HEK293 (cell line): Measurements from ENCODE around the gene ZNF219.
A peak's percentile ranks its signal among the peaks of the same experiment; 100 is the strongest.

Experiments
- CTCF ChIA-PET: fragments of 350-600 bp; formaldehyde crosslinking; extraction: SDS; loops from one replicate; lab custom pipeline; 2021; ENCODE audit warnings: antibody characterized with exemption; lab: Yijun Ruan, JAX
- POLR2A ChIA-PET: fragments of 300-600 bp; formaldehyde crosslinking; extraction: SDS; loops from one replicate; lab custom pipeline; 2020; ENCODE audit warnings: antibody characterized with exemption, inconsistent platforms; lab: Yijun Ruan, JAX
- H3K27ac ChIP-seq: fragments of 200-500 bp; sonication (Bioruptor generic); 2 replicates; pipeline ENCODE4 v1.5.1; 2014; ENCODE audit warnings: low read depth, low read length, control low read depth, inconsistent platforms; ENCODE audit errors: extremely low read depth
- H3K36me3 ChIP-seq, 2 experiments: fragments of 200-500 bp in 1 of 2; sonication (Bioruptor generic) in 1 of 2; 1 replicate in 1 of 2; 2 replicates in 1 of 2; pipeline ENCODE4 v1.5.1; 2014 to 2017; ENCODE audit warnings: inconsistent platforms in 2 of 2, low read length in 2 of 2; ENCODE audit not compliant: control insufficient read depth in 2 of 2, insufficient read depth in 1 of 2
- H3K4me1 ChIP-seq: fragments of 200-500 bp; sonication (Bioruptor generic); 2 replicates; pipeline ENCODE4 v1.5.1; 2014; ENCODE audit warnings: mild to moderate bottlenecking, low read length, inconsistent platforms; ENCODE audit not compliant: control insufficient read depth, insufficient read depth
- H3K4me3 ChIP-seq: 2 replicates; pipeline ENCODE4 v1.5.1; 2011; ENCODE audit warnings: low read depth, mild to moderate bottlenecking, control low read depth, low read length, moderate library complexity
- H3K9me3 ChIP-seq: fragments of 200-500 bp; sonication (Bioruptor generic); 2 replicates; pipeline ENCODE4 v1.5.1; 2014; ENCODE audit warnings: low read depth, low read length, inconsistent platforms; ENCODE audit not compliant: control insufficient read depth, insufficient read depth
- CTCF ChIP-seq: fragments of 450-650 bp; formaldehyde crosslinking; IDR thresholded peaks from 2 replicates; pipeline ENCODE4 v1.5.1; 2016; ENCODE audit warnings: missing biosample characterization, missing genetic modification characterization
- PRDM2 ChIP-seq: fragments of 450-650 bp; formaldehyde crosslinking; IDR thresholded peaks from 2 replicates; pipeline ENCODE4 v1.5.1; 2016; ENCODE audit warnings: missing biosample characterization, missing genetic modification characterization, borderline replicate concordance
- ZBTB17 ChIP-seq: fragments of 450-650 bp; formaldehyde crosslinking; IDR thresholded peaks from 2 replicates; pipeline ENCODE4 v1.5.1; 2016; ENCODE audit warnings: missing biosample characterization, missing genetic modification characterization
- ZNF112 ChIP-seq: fragments of 450-650 bp; formaldehyde crosslinking; IDR thresholded peaks from 2 replicates; pipeline ENCODE4 v1.5.0; 2017; ENCODE audit warnings: missing biosample characterization, missing genetic modification characterization
- ZNF391 ChIP-seq: fragments of 450-650 bp; formaldehyde crosslinking; IDR thresholded peaks from 2 replicates; pipeline ENCODE4 v1.5.1; 2016; ENCODE audit warnings: low read depth, missing biosample characterization, missing genetic modification characterization, borderline replicate concordance
- ZNF580 ChIP-seq: fragments of 450-650 bp; formaldehyde crosslinking; IDR thresholded peaks from 2 replicates; pipeline ENCODE4 v1.5.1; 2016; ENCODE audit warnings: missing biosample characterization, missing genetic modification characterization
- ZNF670 ChIP-seq: fragments of 450-650 bp; formaldehyde crosslinking; IDR thresholded peaks from 2 replicates; pipeline ENCODE4 v1.5.1; 2016; ENCODE audit warnings: missing biosample characterization, missing genetic modification characterization, low read depth
- ZNF76 ChIP-seq: fragments of 450-650 bp; formaldehyde crosslinking; IDR thresholded peaks from 2 replicates; pipeline ENCODE4; 2016; ENCODE audit warnings: low read depth, missing biosample characterization, missing genetic modification characterization, borderline replicate concordance
- TF ChIP-seq, protein P1 (sequence below): fragments of 450-650 bp; formaldehyde crosslinking; IDR thresholded peaks from 2 replicates; pipeline ENCODE4 v1.5.0; 2017; ENCODE audit warnings: missing biosample characterization, missing genetic modification characterization, borderline replicate concordance
- TF ChIP-seq, protein P2 (sequence below): fragments of 450-650 bp; formaldehyde crosslinking; IDR thresholded peaks from 2 replicates; pipeline ENCODE4 v1.5.1; 2016; ENCODE audit warnings: missing biosample characterization, missing genetic modification characterization, low read depth

ZNF219 gene

DNA sequence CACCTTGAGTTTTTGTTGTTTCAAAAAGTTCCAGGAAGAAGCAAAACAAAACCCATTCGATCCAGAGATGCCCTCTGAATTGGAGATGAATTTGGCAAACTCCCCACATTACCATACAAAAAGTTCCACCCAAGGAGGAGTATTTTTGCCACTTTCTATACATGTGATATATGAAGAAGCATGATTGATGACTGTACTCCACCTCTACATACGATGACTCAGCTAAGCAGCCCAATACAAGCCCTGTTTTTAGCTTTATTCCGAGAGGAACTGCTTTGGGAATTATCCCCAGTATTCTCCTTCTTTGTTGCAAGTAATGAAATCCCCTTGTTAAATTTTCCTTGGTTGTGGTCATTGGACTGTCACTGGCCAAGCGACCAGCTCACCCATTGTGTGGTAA, 13.8 kb upstream of the ZNF219 start (continued):
- TF ChIP-seq PRDM2 = no peak
- TF ChIP-seq, protein P1, sequence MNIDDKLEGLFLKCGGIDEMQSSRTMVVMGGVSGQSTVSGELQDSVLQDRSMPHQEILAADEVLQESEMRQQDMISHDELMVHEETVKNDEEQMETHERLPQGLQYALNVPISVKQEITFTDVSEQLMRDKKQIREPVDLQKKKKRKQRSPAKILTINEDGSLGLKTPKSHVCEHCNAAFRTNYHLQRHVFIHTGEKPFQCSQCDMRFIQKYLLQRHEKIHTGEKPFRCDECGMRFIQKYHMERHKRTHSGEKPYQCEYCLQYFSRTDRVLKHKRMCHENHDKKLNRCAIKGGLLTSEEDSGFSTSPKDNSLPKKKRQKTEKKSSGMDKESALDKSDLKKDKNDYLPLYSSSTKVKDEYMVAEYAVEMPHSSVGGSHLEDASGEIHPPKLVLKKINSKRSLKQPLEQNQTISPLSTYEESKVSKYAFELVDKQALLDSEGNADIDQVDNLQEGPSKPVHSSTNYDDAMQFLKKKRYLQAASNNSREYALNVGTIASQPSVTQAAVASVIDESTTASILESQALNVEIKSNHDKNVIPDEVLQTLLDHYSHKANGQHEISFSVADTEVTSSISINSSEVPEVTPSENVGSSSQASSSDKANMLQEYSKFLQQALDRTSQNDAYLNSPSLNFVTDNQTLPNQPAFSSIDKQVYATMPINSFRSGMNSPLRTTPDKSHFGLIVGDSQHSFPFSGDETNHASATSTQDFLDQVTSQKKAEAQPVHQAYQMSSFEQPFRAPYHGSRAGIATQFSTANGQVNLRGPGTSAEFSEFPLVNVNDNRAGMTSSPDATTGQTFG = no peak
- no peak for TF ChIP-seq ZNF112 (tag by site-specific recombination)
- no peak for TF ChIP-seq ZNF391 (tag by site-specific recombination)
- TF ChIP-seq, protein P2, sequence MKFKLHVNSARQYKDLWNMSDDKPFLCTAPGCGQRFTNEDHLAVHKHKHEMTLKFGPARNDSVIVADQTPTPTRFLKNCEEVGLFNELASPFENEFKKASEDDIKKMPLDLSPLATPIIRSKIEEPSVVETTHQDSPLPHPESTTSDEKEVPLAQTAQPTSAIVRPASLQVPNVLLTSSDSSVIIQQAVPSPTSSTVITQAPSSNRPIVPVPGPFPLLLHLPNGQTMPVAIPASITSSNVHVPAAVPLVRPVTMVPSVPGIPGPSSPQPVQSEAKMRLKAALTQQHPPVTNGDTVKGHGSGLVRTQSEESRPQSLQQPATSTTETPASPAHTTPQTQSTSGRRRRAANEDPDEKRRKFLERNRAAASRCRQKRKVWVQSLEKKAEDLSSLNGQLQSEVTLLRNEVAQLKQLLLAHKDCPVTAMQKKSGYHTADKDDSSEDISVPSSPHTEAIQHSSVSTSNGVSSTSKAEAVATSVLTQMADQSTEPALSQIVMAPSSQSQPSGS = no peak
- TF ChIP-seq ZNF76 = no peak
- TF ChIP-seq ZNF580 = no peak
- TF ChIP-seq CTCF (tag by site-specific recombination) = no peak

- Histone ChIP-seq H3K4me1 (peaks cover 10% of the 10 kb centered on the region), H3K9me3 (no peaks in the 10 kb centered on the region), H3K27ac (no peak overlapping the region), H3K4me3 (no peak overlapping the region), H3K36me3 (no peaks in the 10 kb centered on the region)
- CTCF ChIA-PET = interaction anchor here (0.6 to 10.4 kb wide), 8 partner anchors 11 to 97 kb away, joined by 3 to 164 read pairs (median 6); partner anchors contain the start of gene RNASE13
- TF ChIP-seq ZNF670 (tag by site-specific recombination) (no peak), ZBTB17 (tag by site-specific recombination) (peak; percentile 55; the same call in 1 of the 2 replicates)
- POLR2A ChIA-PET = interaction anchor here (0.7 kb wide), 1 partner anchor 38 kb away, joined by 9 read pairs; no protein-coding TSS in a partner anchor
These were observed 11.1 kb upstream of the ZNF219 start for GRCh38 chr14:21109377-21110138.
